Gastrocnemius medialis (tissue), 4 donors: Measurements from ENCODE around the gene ETS2. TPM values are rescaled to one million over a fixed set of nuclear protein-coding genes. Genes with fewer than 3 reads are reported as not detected.

ENCODE experiments used
- ATAC-seq, 2 donors: fragments of 150-250 bp; one replicate each; pipeline ENCODE4 v1.9.1; 2016
- DNase-seq, 2 donors: peaks; one replicate each; pipeline ENCODE4 v3.0.0-alpha.2; 2019
- H3K27ac ChIP-seq, 4 donors: fragments of 200-600 bp; sonication (generic); 1 replicate in 1 of 4; 2 replicates in 3 of 4; pipeline ENCODE4 v1.5.1; 2016 to 2018; ENCODE audit warnings: mild to moderate bottlenecking in 2 of 4, moderate library complexity in 1 of 4
- H3K27me3 ChIP-seq, 3 donors: fragments of 200-600 bp; sonication (generic) in 2 of 3; 1 replicate in 1 of 3; 2 replicates in 2 of 3; pipeline versions ENCODE4 v1.5.1 to v1.6.0; 2016 to 2019; ENCODE audit warnings: mild to moderate bottlenecking in 1 of 3, moderate library complexity in 1 of 3
- H3K36me3 ChIP-seq, 2 donors: fragments of 200-600 bp; sonication (generic) in 1 of 2; one replicate each; pipeline ENCODE4 v1.5.1; 2017 to 2018
- H3K4me1 ChIP-seq, 2 donors: fragments of 200-600 bp; sonication (generic) in 1 of 2; one replicate each; pipeline ENCODE4 v1.5.1; 2016 to 2017; ENCODE audit warnings: mild to moderate bottlenecking in 2 of 2
- H3K4me3 ChIP-seq, 4 donors: fragments of 200-600 bp; sonication (generic) in 3 of 4; 1 replicate in 1 of 4; 2 replicates in 3 of 4; pipeline ENCODE4 v1.5.1; 2016 to 2019; ENCODE audit warnings: mild to moderate bottlenecking in 2 of 4
- H3K9me3 ChIP-seq, 3 donors: fragments of 200-600 bp; sonication (generic) in 2 of 3; 1 replicate in 1 of 3; 2 replicates in 2 of 3; pipeline ENCODE4 v1.5.1; 2016 to 2019
- CTCF ChIP-seq, 5 experiments: fragments of 450-650 bp in 3 of 5; fragments of 200-600 bp in 2 of 5; sonication (generic) in 2 of 5; IDR thresholded peaks in 4 of 5; conservative IDR thresholded peaks in 1 of 5; 1 replicate in 4 of 5; 2 replicates in 1 of 5; pipeline ENCODE4 v1.5.1; 2016 to 2019; ENCODE audit warnings: antibody characterized with exemption in 5 of 5, mild to moderate bottlenecking in 3 of 5, moderate library complexity in 3 of 5
- POLR2A ChIP-seq, 2 donors: fragments of 450-650 bp; IDR thresholded peaks; one replicate each; pipeline ENCODE4 v1.6.1; 2017; ENCODE audit warnings: antibody characterized with exemption in 2 of 2, mild to moderate bottlenecking in 2 of 2, moderate library complexity in 2 of 2
- in situ Hi-C, 4 donors: fragments of 200-750 bp; cut with MboI; loops; one replicate each; pipeline versions ENCODE4 v1.15.0 to v1.8.0; 2017; ENCODE audit warnings: low sequenced_read_pairs in 4 of 4
- intact Hi-C: fragments of 100-400 bp; cut with DNase I; formaldehyde crosslinking; loops from one replicate; pipeline ENCODE4 v1.15.1; 2023; ENCODE audit warnings: low total_unique reads
- total RNA-seq, 4 donors: library from RNA; depleted of rRNA; stranded (reverse); fragments of >200 nt; gene quantifications; one replicate each; pipeline versions ENCODE4 v1.1.0 to v1.2.3, GENCODE V29; 2016

The ETS2 gene
- 100 to 1,000 TPM in 1 of 4 donors, 10 to 100 TPM in 3; 51.5 to 136 (median 59.3) TPM for total RNA-seq

- ATAC-seq = peak; percentile 87 to 89
- TF ChIP-seq CTCF (IDR thresholded peaks at IDR 0.05 in 4 of 5, conservative IDR thresholded peaks at IDR 0.05 in 1 of 5) (peak in 2 of 5 experiments; percentile 24 to 30), POLR2A (IDR thresholded peaks at IDR 0.05) (peak; percentile 91 to 95)
- Histone ChIP-seq H3K27me3 (no peaks in the 10 kb centered on the region), H3K27ac (peak within 1 kb of the TSS; percentile 92 to 98 (median 97)), H3K4me3 (peak within 1 kb of the TSS; percentile 74 to 94 (median 84)), H3K9me3 (no peaks in the 10 kb centered on the region), H3K4me1 (peaks cover 15 to 26% of the 10 kb centered on the region in 2 donors), H3K36me3 (peaks cover under 1 to 20% of the 10 kb centered on the region in 2 donors)
- in situ Hi-C loops = loop anchor here (5.0 to 25.0 kb wide), 5 partner anchors 68 to 319 kb away; no protein-coding TSS in a partner anchor
- intact Hi-C loops = loop anchor here (1.0 to 5.0 kb wide), 10 partner anchors 26 to 507 kb away; partner anchors contain the start of genes BRWD1 and PSMG1
- DNase-seq = peak; percentile 89 to 90
Measured at GRCh38 chr21:38805328-38806152, at the start of gene ETS2. ETS2 (plus strand) TSS chr21:38805929; CDS start chr21:38810035, 4,106 bp downstream.

- Histone ChIP-seq H3K9me3 (no peaks in the 10 kb centered on the region), H3K27me3 (no peaks in the 10 kb centered on the region), H3K4me3 (no peak overlapping the region), H3K36me3 (no peaks in the 10 kb centered on the region), H3K4me1 (peaks cover 9 to 22% of the 10 kb centered on the region in 2 donors), H3K27ac (no peak overlapping the region)
- intact Hi-C loops = no loop called here
- TF ChIP-seq CTCF (IDR thresholded peaks at IDR 0.05 in 4 of 5, conservative IDR thresholded peaks at IDR 0.05 in 1 of 5) (no peak), POLR2A (IDR thresholded peaks at IDR 0.05) (no peak)
- DNase-seq = no peak
- ATAC-seq = no peak
- in situ Hi-C loops = no loop called here
Measured at GRCh38 chr21:38756746-38757145, 49.0 kb upstream of the ETS2 start.

GRCh38 chr21:38758501-38759214, 47.1 kb upstream of the ETS2 start:
- intact Hi-C loops = no loop called here
- no peak overlapping the region for H3K27ac ChIP-seq
- no peaks in the 10 kb centered on the region for H3K27me3 ChIP-seq
- no peak for ATAC-seq
- TF ChIP-seq CTCF (IDR thresholded peaks at IDR 0.05 in 4 of 5, conservative IDR thresholded peaks at IDR 0.05 in 1 of 5) (no peak), POLR2A (IDR thresholded peaks at IDR 0.05) (no peak)
- H3K4me1 ChIP-seq = peaks cover 10 to 14% of the 10 kb centered on the region in 2 donors
- H3K4me3 ChIP-seq = no peak overlapping the region
- in situ Hi-C loops = no loop called here
- no peaks in the 10 kb centered on the region for H3K9me3 ChIP-seq
- no peak for DNase-seq
- H3K36me3 ChIP-seq = no peaks in the 10 kb centered on the region

- intact Hi-C loops = no loop called here
- H3K27ac ChIP-seq = no peak overlapping the region
- DNase-seq = no peak
Measured at GRCh38 chr21:38759413-38759812, 46.3 kb upstream of the ETS2 start.

More at GRCh38 chr21:38759413-38759812, 46.3 kb upstream of the ETS2 start:
- in situ Hi-C loops = no loop called here
- Histone ChIP-seq H3K27me3 (no peaks in the 10 kb centered on the region), H3K4me3 (no peak overlapping the region), H3K36me3 (no peaks in the 10 kb centered on the region), H3K9me3 (no peaks in the 10 kb centered on the region), H3K4me1 (peaks cover 10 to 13% of the 10 kb centered on the region in 2 donors)
- TF ChIP-seq CTCF (IDR thresholded peaks at IDR 0.05 in 4 of 5, conservative IDR thresholded peaks at IDR 0.05 in 1 of 5) = no peak
- no peak for TF ChIP-seq POLR2A (IDR thresholded peaks at IDR 0.05)
- no peak for ATAC-seq
